ENCODE results near the gene PTPN11.
"Not testable (repeated sequence)": the region's sequence is repeated elsewhere in the genome, so short reads cannot be mapped to it uniquely, and the experiment has no call there.

The PTPN11 gene

DNA sequence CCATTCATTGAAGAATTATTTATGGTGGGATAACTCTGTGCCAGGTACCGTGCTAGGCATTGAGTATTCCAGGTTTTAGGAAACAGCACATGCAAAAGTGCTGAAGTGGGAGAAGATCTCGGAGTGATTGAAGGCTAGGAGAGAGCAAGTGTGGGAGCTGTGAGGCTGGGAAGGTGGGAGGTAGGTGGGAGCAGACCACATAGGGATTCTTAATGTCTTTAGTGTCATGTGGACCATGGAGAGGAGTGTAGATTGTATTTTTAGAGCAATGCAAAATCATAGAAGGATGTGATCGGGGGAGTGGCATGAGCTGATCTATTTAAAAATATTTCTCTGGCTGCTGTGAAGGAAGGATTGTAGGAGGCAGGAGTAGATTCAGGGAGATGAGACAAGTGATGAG lies 5.4 kb downstream of the PTPN11 start:
- peaks cover 64% of the 10 kb centered on the region for H3K36me3 ChIP-seq (ENCODE audit: insufficient read depth, insufficient read length, low read length)
- no peak overlapping the region for H3K9ac ChIP-seq (ENCODE audit: insufficient read length, low read depth)
- no peak for DNase-seq (ENCODE audit: low read depth, low spot score)
- no peaks in the 10 kb centered on the region for H3K27me3 ChIP-seq (ENCODE audit: insufficient read depth, insufficient read length)
- H3K9me3 ChIP-seq (ENCODE audit: insufficient read depth, low read length), result no peaks in the 10 kb centered on the region
- TF ChIP-seq ZNF274 (IDR thresholded peaks at IDR 0.05; ENCODE audit: low read depth, low read length), result no peak
- TF ChIP-seq SUZ12 (IDR thresholded peaks at IDR 0.05; ENCODE audit: extremely low read depth, insufficient read depth, insufficient read length), result no peak
- TF ChIP-seq YY1 (IDR thresholded peaks at IDR 0.05; ENCODE audit: insufficient read depth, insufficient read length), result no peak
- no peaks in the 10 kb centered on the region for H3K4me1 ChIP-seq (ENCODE audit: insufficient read depth, insufficient read length)
- H3K4me3 ChIP-seq (ENCODE audit: insufficient read length, low read depth), result no peak overlapping the region

DNA sequence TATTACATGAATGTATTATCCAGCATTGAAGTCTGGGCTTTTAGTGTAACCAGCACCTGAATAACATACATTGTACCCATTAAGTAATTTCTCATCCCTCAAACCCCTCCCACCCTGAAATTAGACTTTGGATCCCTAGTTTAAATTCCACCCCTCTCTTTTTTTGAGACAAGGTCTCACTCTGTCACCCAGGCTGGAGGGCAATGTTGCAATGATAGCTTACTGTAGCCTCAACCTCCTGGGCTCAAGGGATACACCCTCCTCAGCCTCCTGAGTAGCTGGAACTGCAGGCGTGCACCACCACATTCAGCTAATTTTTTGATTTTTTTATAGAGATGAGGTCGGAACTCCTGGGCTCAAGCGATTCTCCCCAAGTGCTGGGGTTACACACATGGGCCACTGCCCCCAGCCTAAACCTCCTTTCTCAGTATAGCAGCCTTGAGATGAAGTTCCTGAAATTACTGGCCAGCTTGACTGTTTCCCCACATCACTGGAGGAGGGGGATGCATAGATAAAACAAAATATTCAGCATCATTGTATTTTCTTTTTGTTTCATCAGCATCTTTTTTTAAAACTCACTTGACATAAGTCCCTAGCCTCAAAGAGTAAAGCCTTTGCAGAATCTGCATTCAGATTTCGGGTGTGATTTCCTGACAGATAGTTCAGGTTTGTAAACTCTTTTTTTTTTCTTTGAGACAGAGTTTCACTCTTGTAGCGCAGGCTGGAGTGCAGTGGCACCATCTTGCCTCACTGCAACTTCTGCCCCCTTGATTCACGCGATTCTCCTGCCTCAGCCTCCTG lies 7.0 kb downstream of the PTPN11 start:
- Histone ChIP-seq H3K4me1 (ENCODE audit: insufficient read depth, insufficient read length) (no peaks in the 10 kb centered on the region), H3K27me3 (ENCODE audit: insufficient read depth, insufficient read length) (no peaks in the 10 kb centered on the region), H3K9me3 (ENCODE audit: insufficient read depth, low read length) (no peaks in the 10 kb centered on the region), H3K36me3 (ENCODE audit: insufficient read depth, insufficient read length, low read length) (peaks cover 53% of the 10 kb centered on the region), H3K9ac (ENCODE audit: insufficient read length, low read depth) (no peak overlapping the region), H3K4me3 (ENCODE audit: insufficient read length, low read depth) (no peak overlapping the region)
- no peak for TF ChIP-seq ZNF274 (IDR thresholded peaks at IDR 0.05; ENCODE audit: low read depth, low read length)
- no peak for TF ChIP-seq YY1 (IDR thresholded peaks at IDR 0.05; ENCODE audit: insufficient read depth, insufficient read length)
- no peak for TF ChIP-seq SUZ12 (IDR thresholded peaks at IDR 0.05; ENCODE audit: extremely low read depth, insufficient read depth, insufficient read length)
- no peak for DNase-seq (ENCODE audit: low read depth, low spot score)

DNA sequence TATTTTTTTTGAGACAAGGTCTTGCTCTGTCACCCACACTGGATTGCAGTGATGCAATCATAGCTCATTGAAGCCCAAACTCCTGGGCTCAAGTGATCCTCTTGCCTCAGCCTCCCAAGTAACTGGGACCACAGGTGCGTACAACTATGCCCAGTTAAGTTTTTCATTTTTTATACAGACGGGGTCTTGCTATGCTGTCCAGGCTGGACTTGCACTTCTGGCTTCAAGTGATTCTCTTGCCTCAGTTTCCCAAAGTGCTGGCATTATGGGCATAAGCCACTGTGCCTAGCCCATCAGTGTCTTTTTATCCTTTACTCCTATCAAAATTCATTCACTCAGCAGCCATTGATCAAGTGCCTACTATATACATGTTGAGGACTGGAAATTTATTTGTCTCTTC lies 9.0 kb downstream of the PTPN11 start:
- H3K27me3 ChIP-seq (ENCODE audit: insufficient read depth, insufficient read length), result no peaks in the 10 kb centered on the region
- H3K9me3 ChIP-seq (ENCODE audit: insufficient read depth, low read length), result no peaks in the 10 kb centered on the region
- no peaks in the 10 kb centered on the region for H3K4me1 ChIP-seq (ENCODE audit: insufficient read depth, insufficient read length)
- H3K36me3 ChIP-seq (ENCODE audit: insufficient read depth, insufficient read length, low read length), result peaks cover 44% of the 10 kb centered on the region
- H3K4me3 ChIP-seq (ENCODE audit: insufficient read length, low read depth), result no peak overlapping the region
- no peak overlapping the region for H3K9ac ChIP-seq (ENCODE audit: insufficient read length, low read depth)
- no peak for DNase-seq (ENCODE audit: low read depth, low spot score)
- TF ChIP-seq SUZ12 (IDR thresholded peaks at IDR 0.05; ENCODE audit: extremely low read depth, insufficient read depth, insufficient read length), result no peak
- no peak for TF ChIP-seq ZNF274 (IDR thresholded peaks at IDR 0.05; ENCODE audit: low read depth, low read length)
- no peak for TF ChIP-seq YY1 (IDR thresholded peaks at IDR 0.05; ENCODE audit: insufficient read depth, insufficient read length)

- TF ChIP-seq ZNF274 (IDR thresholded peaks at IDR 0.05; ENCODE audit: low read depth, low read length) (no peak), SUZ12 (IDR thresholded peaks at IDR 0.05; ENCODE audit: extremely low read depth, insufficient read depth, insufficient read length) (no peak), YY1 (IDR thresholded peaks at IDR 0.05; ENCODE audit: insufficient read depth, insufficient read length) (no peak)
These were observed 12.2 kb downstream of the PTPN11 start for GRCh38 chr12:112430929-112431328.

DNA sequence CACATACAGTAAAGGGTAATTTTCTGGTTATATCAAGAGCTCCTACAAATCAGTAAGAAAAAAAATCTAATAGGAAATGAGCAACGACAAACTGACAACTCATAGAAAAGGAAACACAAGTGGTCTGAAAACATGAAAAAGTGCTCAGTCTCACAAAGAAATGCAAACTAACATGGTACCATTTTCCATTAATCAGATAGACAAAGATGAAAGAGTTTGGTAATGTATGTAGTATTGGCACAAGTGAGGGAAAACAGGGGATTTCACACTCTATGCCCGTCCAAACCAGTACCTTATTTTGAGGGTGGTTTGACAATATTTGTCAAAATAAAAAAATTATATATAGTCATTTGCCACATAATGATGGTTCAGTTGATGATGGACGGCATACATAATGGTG lies 13.2 kb downstream of the PTPN11 start:
- no peak overlapping the region for H3K9ac ChIP-seq (ENCODE audit: insufficient read length, low read depth)
- no peak overlapping the region for H3K4me3 ChIP-seq (ENCODE audit: insufficient read length, low read depth)
- H3K27me3 ChIP-seq (ENCODE audit: insufficient read depth, insufficient read length), result no peaks in the 10 kb centered on the region
- TF ChIP-seq YY1 (IDR thresholded peaks at IDR 0.05; ENCODE audit: insufficient read depth, insufficient read length) (no peak), SUZ12 (IDR thresholded peaks at IDR 0.05; ENCODE audit: extremely low read depth, insufficient read depth, insufficient read length) (no peak), ZNF274 (IDR thresholded peaks at IDR 0.05; ENCODE audit: low read depth, low read length) (no peak)
- H3K4me1 ChIP-seq (ENCODE audit: insufficient read depth, insufficient read length), result no peaks in the 10 kb centered on the region
- H3K36me3 ChIP-seq (ENCODE audit: insufficient read depth, insufficient read length, low read length), result peaks cover 12% of the 10 kb centered on the region
- no peak for DNase-seq (ENCODE audit: low read depth, low spot score)
- no peaks in the 10 kb centered on the region for H3K9me3 ChIP-seq (ENCODE audit: insufficient read depth, low read length)

More at GRCh38 chr12:112430929-112431328, 12.2 kb downstream of the PTPN11 start:
- Histone ChIP-seq H3K9me3 (ENCODE audit: insufficient read depth, low read length) (no peaks in the 10 kb centered on the region), H3K4me1 (ENCODE audit: insufficient read depth, insufficient read length) (no peaks in the 10 kb centered on the region), H3K36me3 (ENCODE audit: insufficient read depth, insufficient read length, low read length) (peaks cover 21% of the 10 kb centered on the region), H3K4me3 (ENCODE audit: insufficient read length, low read depth) (no peak overlapping the region), H3K9ac (ENCODE audit: insufficient read length, low read depth) (no peak overlapping the region), H3K27me3 (ENCODE audit: insufficient read depth, insufficient read length) (no peaks in the 10 kb centered on the region)
- no peak for DNase-seq (ENCODE audit: low read depth, low spot score)

DNA sequence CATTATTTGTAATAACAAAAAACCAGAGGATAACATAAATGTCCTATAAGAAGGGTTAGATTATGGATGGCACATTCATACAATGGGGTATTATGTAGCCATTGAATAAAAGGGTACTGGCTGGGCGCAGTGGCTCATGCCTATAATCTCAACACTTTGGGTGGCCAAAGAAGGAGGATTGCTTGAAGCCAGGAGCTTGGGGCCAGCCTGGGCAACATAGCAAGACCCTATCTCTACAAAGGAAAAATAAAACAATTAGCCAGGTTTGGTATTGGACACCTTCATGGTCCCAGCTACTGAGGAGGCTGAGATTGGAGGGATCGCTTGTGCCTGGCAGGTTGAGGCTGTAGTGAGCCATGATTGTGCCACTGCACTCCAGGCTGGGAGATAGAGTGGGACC lies 14.8 kb downstream of the PTPN11 start:
- TF ChIP-seq ZNF274 (IDR thresholded peaks at IDR 0.05; ENCODE audit: low read depth, low read length), result no peak
- TF ChIP-seq YY1 (IDR thresholded peaks at IDR 0.05; ENCODE audit: insufficient read depth, insufficient read length), result no peak
- no peak for TF ChIP-seq SUZ12 (IDR thresholded peaks at IDR 0.05; ENCODE audit: extremely low read depth, insufficient read depth, insufficient read length)
- DNase-seq (ENCODE audit: low read depth, low spot score), result no peak
- H3K9me3 ChIP-seq (ENCODE audit: insufficient read depth, low read length), result no peaks in the 10 kb centered on the region
- no peak overlapping the region for H3K9ac ChIP-seq (ENCODE audit: insufficient read length, low read depth)
- no peaks in the 10 kb centered on the region for H3K27me3 ChIP-seq (ENCODE audit: insufficient read depth, insufficient read length)
- no peaks in the 10 kb centered on the region for H3K4me1 ChIP-seq (ENCODE audit: insufficient read depth, insufficient read length)
- no peak overlapping the region for H3K4me3 ChIP-seq (ENCODE audit: insufficient read length, low read depth)
- peaks cover 8% of the 10 kb centered on the region for H3K36me3 ChIP-seq (ENCODE audit: insufficient read depth, insufficient read length, low read length)

- not testable (repeated sequence) for H3K9ac ChIP-seq (ENCODE audit: insufficient read length, low read depth); H3K4me1 ChIP-seq (ENCODE audit: insufficient read depth, insufficient read length); DNase-seq (ENCODE audit: low read depth, low spot score); H3K27me3 ChIP-seq (ENCODE audit: insufficient read depth, insufficient read length); H3K9me3 ChIP-seq (ENCODE audit: insufficient read depth, low read length); H3K36me3 ChIP-seq (ENCODE audit: insufficient read depth, insufficient read length, low read length); H3K4me3 ChIP-seq (ENCODE audit: insufficient read length, low read depth)
These were observed 19.9 kb downstream of the PTPN11 start for GRCh38 chr12:112438645-112439044.

All from NT2/D1 (cell line).